ENCODE data around the gene SPDYE3. TPM values are rescaled to one million over a fixed set of nuclear protein-coding genes. Genes with fewer than 3 reads are reported as not detected.
"Not testable (repeated sequence)": the region's sequence is repeated elsewhere in the genome, so short reads cannot be mapped to it uniquely, and the experiment has no call there.

The SPDYE3 gene
- total RNA-seq, 1 experiment from 2014 or later = not detected

GRCh38 chr7:100326914-100327313 is 19.4 kb downstream of the SPDYE3 start:
- H3K36me3 Mint-ChIP-seq (ENCODE audit: insufficient read depth, unreplicated experiment) = peaks cover 70% of the 10 kb centered on the region
- H3K27me3 Mint-ChIP-seq (ENCODE audit: insufficient read depth, unreplicated experiment); POLR2A ChIA-PET; H3K4me3 Mint-ChIP-seq (ENCODE audit: unreplicated experiment); H3K9me3 Mint-ChIP-seq (ENCODE audit: unreplicated experiment); intact Hi-C loops (cut with micrococcal nuclease); H3K27ac Mint-ChIP-seq (ENCODE audit: low read depth, unreplicated experiment); BruUV-seq (replicated peaks); H3K4me1 Mint-ChIP-seq (ENCODE audit: insufficient read depth, unreplicated experiment); CTCF ChIA-PET; DNase-seq (ENCODE audit: unreplicated experiment): not testable (repeated sequence)

- intact Hi-C loops (cut with micrococcal nuclease); H3K27me3 Mint-ChIP-seq (ENCODE audit: insufficient read depth, unreplicated experiment); H3K4me1 Mint-ChIP-seq (ENCODE audit: insufficient read depth, unreplicated experiment); H3K9me3 Mint-ChIP-seq (ENCODE audit: unreplicated experiment): not testable (repeated sequence)
- peak; percentile 96 for DNase-seq (ENCODE audit: unreplicated experiment)
- Mint-ChIP-seq H3K4me3 (ENCODE audit: unreplicated experiment) (peak overlapping the region; percentile 91), H3K27ac (ENCODE audit: low read depth, unreplicated experiment) (peak overlapping the region; percentile 97), H3K36me3 (ENCODE audit: insufficient read depth, unreplicated experiment) (peaks cover 41% of the 10 kb centered on the region)
- ChIA-PET CTCF (interaction anchor here (0.7 kb wide), 1 partner anchor 196 kb away, joined by 3 read pairs; no protein-coding TSS in a partner anchor), POLR2A (interaction anchor here (0.7 to 1.4 kb wide), 6 partner anchors 64 to 593 kb away, joined by 3 to 6 read pairs (median 4); partner anchors contain the start of gene LAMTOR4)
- TSS peak; percentile 52 for BruUV-seq (replicated peaks)
Measured at GRCh38 chr7:100335566-100336466, 28.3 kb downstream of the SPDYE3 start.

GRCh38 chr7:100338083-100338696 is 30.7 kb downstream of the SPDYE3 start:
- H3K9me3 Mint-ChIP-seq (ENCODE audit: unreplicated experiment); intact Hi-C loops (cut with micrococcal nuclease); H3K27me3 Mint-ChIP-seq (ENCODE audit: insufficient read depth, unreplicated experiment): not testable (repeated sequence)
- Mint-ChIP-seq H3K36me3 (ENCODE audit: insufficient read depth, unreplicated experiment) (peaks cover 59% of the 10 kb centered on the region), H3K4me3 (ENCODE audit: unreplicated experiment) (peak overlapping the region; percentile 91), H3K4me1 (ENCODE audit: insufficient read depth, unreplicated experiment) (peaks cover 21% of the 10 kb centered on the region), H3K27ac (ENCODE audit: low read depth, unreplicated experiment) (peak overlapping the region; percentile 97)
- POLR2A ChIA-PET = interaction anchor here (0.6 to 1.5 kb wide), 4 partner anchors 90 to 344 kb away, joined by 3 read pairs; partner anchors contain the start of genes LAMTOR4 and ZCWPW1
- peak; percentile 89 for DNase-seq (ENCODE audit: unreplicated experiment)
- CTCF ChIA-PET = interaction anchor here (0.6 kb wide), 1 partner anchor 166 kb away, joined by 3 read pairs; no protein-coding TSS in a partner anchor
- TSS peak; percentile 17 for BruUV-seq (replicated peaks)

GRCh38 chr7:100341286-100341685 is 33.8 kb downstream of the SPDYE3 start:
- CTCF ChIA-PET; H3K27me3 Mint-ChIP-seq (ENCODE audit: insufficient read depth, unreplicated experiment); DNase-seq (ENCODE audit: unreplicated experiment); BruUV-seq (replicated peaks); H3K9me3 Mint-ChIP-seq (ENCODE audit: unreplicated experiment): not testable (repeated sequence)
- POLR2A ChIA-PET = interaction anchor here (0.7 kb wide), 1 partner anchor 144 kb away, joined by 3 read pairs; no protein-coding TSS in a partner anchor
- peaks cover 90% of the 10 kb centered on the region for H3K36me3 Mint-ChIP-seq (ENCODE audit: insufficient read depth, unreplicated experiment)
- H3K4me1 Mint-ChIP-seq (ENCODE audit: insufficient read depth, unreplicated experiment) = peaks cover 28% of the 10 kb centered on the region
- peak overlapping the region; percentile 20 for H3K4me3 Mint-ChIP-seq (ENCODE audit: unreplicated experiment)
- intact Hi-C loops (cut with micrococcal nuclease) = loop anchor here (10.0 kb wide), 1 partner anchor 206 kb away; no protein-coding TSS in a partner anchor
- H3K27ac Mint-ChIP-seq (ENCODE audit: low read depth, unreplicated experiment) = peak overlapping the region; percentile 75

GRCh38 chr7:100342765-100343164 is 35.3 kb downstream of the SPDYE3 start:
- H3K4me1 Mint-ChIP-seq (ENCODE audit: insufficient read depth, unreplicated experiment) = peaks cover 27% of the 10 kb centered on the region
- CTCF ChIA-PET = no interaction called here
- H3K4me3 Mint-ChIP-seq (ENCODE audit: unreplicated experiment) = no peak overlapping the region
- POLR2A ChIA-PET = interaction anchor here (0.8 kb wide), 1 partner anchor 86 kb away, joined by 3 read pairs; the partner anchor contains the start of gene ZCWPW1
- H3K27me3 Mint-ChIP-seq (ENCODE audit: insufficient read depth, unreplicated experiment) = no peaks in the 10 kb centered on the region
- H3K36me3 Mint-ChIP-seq (ENCODE audit: insufficient read depth, unreplicated experiment) = peaks cover 97% of the 10 kb centered on the region
- intact Hi-C loops (cut with micrococcal nuclease) = loop anchor here (10.0 kb wide), 1 partner anchor 208 kb away; no protein-coding TSS in a partner anchor
- DNase-seq (ENCODE audit: unreplicated experiment) = no peak
- no peaks in the 10 kb centered on the region for H3K9me3 Mint-ChIP-seq (ENCODE audit: unreplicated experiment)
- no peak for TF ChIP-seq CTCF (IDR thresholded peaks at IDR 0.05; ENCODE audit: unreplicated experiment)
- no TSS peak for BruUV-seq (replicated peaks)
- no peak overlapping the region for H3K27ac Mint-ChIP-seq (ENCODE audit: low read depth, unreplicated experiment)
